A673 (cell line): ENCODE data around the gene CLMP. TPM values are rescaled to one million over a fixed set of nuclear protein-coding genes. Genes with fewer than 3 reads are reported as not detected.

Experiments
- BruUV-seq: library from RNA; stranded (reverse); fragments of 400-500 nt; replicated peaks from 2 replicates; lab custom pipeline; 2021; lab: Mats Ljungman, UMichigan
- CTCF ChIA-PET: fragments of 300-600 bp; sonication (Branson Sonifier 250); formaldehyde crosslinking; loops from one replicate; lab custom pipeline; 2022; ENCODE audit warnings: antibody characterized with exemption; lab: Charles Lee
- POLR2A ChIA-PET: fragments of 300-600 bp; sonication (Branson Sonifier 250); formaldehyde crosslinking; loops from one replicate; lab custom pipeline; 2022; ENCODE audit warnings: antibody characterized with exemption; ENCODE audit not compliant: low non-redundant PET; lab: Charles Lee
- DNase-seq: peaks from one replicate; pipeline ENCODE4 v3.0.0-alpha.2; 2015; ENCODE audit warnings: low spot score
- H3K27ac ChIP-seq: fragments of 200-600 bp; sonication (generic); 2 replicates; pipeline ENCODE4 v1.5.1; 2016; ENCODE audit warnings: mixed run types, low read depth, mild to moderate bottlenecking, mixed read lengths, antibody characterized with exemption, low read length; ENCODE audit not compliant: poor library complexity, severe bottlenecking
- H3K27me3 ChIP-seq: fragments of 200-600 bp; sonication (generic); replicated peaks from 2 replicates; pipeline ENCODE4 v1.6.1; 2017; ENCODE audit warnings: mixed run types, low read depth, mild to moderate bottlenecking, mixed read lengths, antibody characterized with exemption, low read length; ENCODE audit not compliant: insufficient read depth, poor library complexity
- H3K36me3 ChIP-seq: fragments of 200-600 bp; sonication (generic); 2 replicates; pipeline ENCODE4 v1.6.1; 2016; ENCODE audit warnings: mixed run types, mild to moderate bottlenecking, mixed read lengths, antibody characterized with exemption, low read length; ENCODE audit not compliant: insufficient read depth, poor library complexity, severe bottlenecking
- H3K4me1 ChIP-seq: fragments of 200-600 bp; sonication (generic); 2 replicates; pipeline ENCODE4 v1.6.1; 2017; ENCODE audit warnings: mixed run types, mild to moderate bottlenecking, mixed read lengths, antibody characterized with exemption, low read length; ENCODE audit not compliant: insufficient read depth, poor library complexity, severe bottlenecking
- H3K4me3 ChIP-seq: fragments of 200-600 bp; sonication (generic); 2 replicates; pipeline ENCODE4 v1.5.1; 2016; ENCODE audit warnings: low read depth, mixed run types, mild to moderate bottlenecking, mixed read lengths, low read length; ENCODE audit not compliant: poor library complexity, severe bottlenecking
- H3K9me3 ChIP-seq: fragments of 200-600 bp; sonication (generic); 2 replicates; pipeline ENCODE4 v1.6.1; 2016; ENCODE audit warnings: mixed run types, low read depth, mild to moderate bottlenecking, mixed read lengths, antibody characterized with exemption, low read length; ENCODE audit not compliant: poor library complexity, severe bottlenecking
- EZH2 ChIP-seq: fragments of 200-600 bp; sonication (generic); IDR thresholded peaks from 2 replicates; pipeline ENCODE4 v1.6.1; 2017; ENCODE audit warnings: borderline replicate concordance, low read depth, mild to moderate bottlenecking, mixed read lengths, antibody characterized with exemption, low read length; ENCODE audit not compliant: poor library complexity, severe bottlenecking
- intact Hi-C: fragments of 100-400 bp; cut with micrococcal nuclease; formaldehyde crosslinking; loops from one replicate; pipeline ENCODE4 v1.10.0; 2022; ENCODE audit not compliant: unreplicated experiment
- total RNA-seq: library from RNA; stranded (reverse); gene quantifications from 2 replicates; pipeline ENCODE4 v1.2.3, GENCODE V29; 2021
- TF ChIP-seq, protein P1 (sequence below): fragments of 300-800, 200-600 bp; sonication (generic); conservative IDR thresholded peaks from 2 replicates; pipeline ENCODE4 v1.5.1; 2017; ENCODE audit warnings: low read depth, mild to moderate bottlenecking, antibody characterized with exemption, low read length, moderate library complexity, mixed read lengths

The CLMP gene
- total RNA-seq, 1 experiment from 2014 or later: 62.6 TPM

DNA sequence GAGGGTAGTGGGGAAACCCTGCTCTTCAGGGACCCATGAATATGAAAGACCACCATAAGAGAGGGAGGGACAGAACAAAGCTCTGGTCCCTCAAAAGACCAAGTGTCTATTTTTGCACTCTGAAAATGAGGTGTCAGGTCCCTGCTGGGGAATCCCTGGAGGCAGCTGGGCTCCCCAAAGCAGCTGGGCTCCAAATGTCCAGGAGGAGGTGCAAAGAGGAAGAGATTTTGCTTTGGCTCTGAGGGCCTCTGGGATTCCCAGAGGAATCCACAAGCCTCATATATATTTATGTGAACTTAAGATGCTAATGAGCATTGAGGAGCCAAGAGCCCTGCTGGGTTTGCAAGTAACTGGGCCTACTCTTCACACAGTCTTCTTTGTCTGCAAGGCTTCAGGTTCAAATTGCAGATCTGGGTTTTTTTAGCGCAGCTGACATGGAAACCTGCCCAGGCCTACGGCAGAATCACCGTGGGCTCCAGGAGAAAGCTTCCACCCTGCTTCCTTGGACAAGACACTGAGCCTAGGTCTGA, 26.0 kb downstream of the CLMP start:
- Histone ChIP-seq H3K27ac (peak overlapping the region; percentile 65), H3K9me3 (no peaks in the 10 kb centered on the region), H3K4me1 (peaks cover 59% of the 10 kb centered on the region), H3K36me3 (no peaks in the 10 kb centered on the region), H3K27me3 (no peaks in the 10 kb centered on the region), H3K4me3 (no peak overlapping the region)
- ChIA-PET CTCF (interaction anchor here (0.6 to 0.9 kb wide), 2 partner anchors 17 to 78 kb away, joined by 3 to 4 read pairs; no protein-coding TSS in a partner anchor), POLR2A (interaction anchor here (0.5 kb wide), 2 partner anchors 32 to 56 kb away, joined by 4 read pairs; no protein-coding TSS in a partner anchor)
- no TSS peak for BruUV-seq
- intact Hi-C loops: no loop called here
- DNase-seq: peak; percentile 96
- no peak for TF ChIP-seq EZH2
- TF ChIP-seq, protein P1, sequence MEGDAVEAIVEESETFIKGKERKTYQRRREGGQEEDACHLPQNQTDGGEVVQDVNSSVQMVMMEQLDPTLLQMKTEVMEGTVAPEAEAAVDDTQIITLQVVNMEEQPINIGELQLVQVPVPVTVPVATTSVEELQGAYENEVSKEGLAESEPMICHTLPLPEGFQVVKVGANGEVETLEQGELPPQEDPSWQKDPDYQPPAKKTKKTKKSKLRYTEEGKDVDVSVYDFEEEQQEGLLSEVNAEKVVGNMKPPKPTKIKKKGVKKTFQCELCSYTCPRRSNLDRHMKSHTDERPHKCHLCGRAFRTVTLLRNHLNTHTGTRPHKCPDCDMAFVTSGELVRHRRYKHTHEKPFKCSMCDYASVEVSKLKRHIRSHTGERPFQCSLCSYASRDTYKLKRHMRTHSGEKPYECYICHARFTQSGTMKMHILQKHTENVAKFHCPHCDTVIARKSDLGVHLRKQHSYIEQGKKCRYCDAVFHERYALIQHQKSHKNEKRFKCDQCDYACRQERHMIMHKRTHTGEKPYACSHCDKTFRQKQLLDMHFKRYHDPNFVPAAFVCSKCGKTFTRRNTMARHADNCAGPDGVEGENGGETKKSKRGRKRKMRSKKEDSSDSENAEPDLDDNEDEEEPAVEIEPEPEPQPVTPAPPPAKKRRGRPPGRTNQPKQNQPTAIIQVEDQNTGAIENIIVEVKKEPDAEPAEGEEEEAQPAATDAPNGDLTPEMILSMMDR: peak; percentile 51

DNA sequence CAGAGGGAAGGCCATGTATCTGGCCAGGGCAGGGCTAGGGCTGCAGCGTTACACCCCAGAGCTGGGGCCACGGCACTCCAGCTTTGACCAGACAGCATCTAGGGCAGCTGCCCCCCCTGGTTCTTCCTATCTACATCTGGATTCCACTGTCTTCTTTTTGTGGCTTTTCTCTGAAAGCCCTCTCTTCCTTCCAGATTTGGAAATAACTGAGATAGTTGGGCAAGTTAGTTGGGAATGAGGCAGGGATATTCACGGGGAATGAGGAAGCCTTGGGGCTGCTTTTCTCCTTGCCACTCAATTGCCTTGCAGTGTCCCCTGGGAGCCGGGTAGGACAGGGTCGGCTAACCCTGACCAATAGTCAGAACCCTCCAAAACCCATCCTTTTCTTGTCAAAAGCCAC, 26.8 kb downstream of the CLMP start:
- no peak for TF ChIP-seq EZH2
- TF ChIP-seq, protein P1: no peak
- peaks cover 57% of the 10 kb centered on the region for H3K4me1 ChIP-seq
- no peak for DNase-seq
- H3K9me3 ChIP-seq: no peaks in the 10 kb centered on the region
- H3K27me3 ChIP-seq: no peaks in the 10 kb centered on the region
- ChIA-PET POLR2A (no interaction called here), CTCF (interaction anchor here (0.6 to 1.1 kb wide), 3 partner anchors 18 to 93 kb away, joined by 3 to 5 read pairs (median 4); no protein-coding TSS in a partner anchor)
- no peak overlapping the region for H3K27ac ChIP-seq
- no peaks in the 10 kb centered on the region for H3K36me3 ChIP-seq
- no peak overlapping the region for H3K4me3 ChIP-seq
- intact Hi-C loops: no loop called here
- no TSS peak for BruUV-seq

DNA sequence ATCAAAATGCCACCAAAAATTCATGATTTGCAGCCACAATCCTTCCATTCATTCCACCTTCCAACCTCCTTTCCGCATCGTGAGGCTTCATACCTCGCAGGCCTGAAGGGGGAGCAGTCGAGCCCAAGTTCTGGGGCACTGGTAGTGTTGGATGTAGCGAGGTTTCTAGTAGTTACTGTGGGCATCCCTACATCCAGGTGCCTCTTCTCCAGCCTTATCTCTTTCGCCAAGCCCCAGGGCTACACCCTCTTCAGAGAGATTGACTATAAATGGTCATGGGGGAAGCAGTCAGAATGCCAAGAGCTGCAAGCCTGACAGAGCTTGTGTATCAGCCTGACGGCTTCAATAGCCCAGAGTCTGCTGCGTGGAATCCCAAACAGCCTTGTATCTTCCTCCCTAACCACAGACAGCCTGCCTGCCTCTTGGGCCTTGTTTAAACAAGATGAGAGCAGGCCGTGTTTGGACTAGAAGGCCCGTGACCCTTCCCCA, 28.9 kb downstream of the CLMP start:
- TF ChIP-seq, protein P1: peak; percentile 96
- TF ChIP-seq EZH2: no peak
- Histone ChIP-seq H3K4me1 (peaks cover 64% of the 10 kb centered on the region), H3K9me3 (no peaks in the 10 kb centered on the region), H3K27ac (peak overlapping the region; percentile 55), H3K36me3 (no peaks in the 10 kb centered on the region), H3K27me3 (no peaks in the 10 kb centered on the region), H3K4me3 (no peak overlapping the region)
- peak; percentile 84 for DNase-seq
- intact Hi-C loops: loop anchor here (1.0 kb wide), 1 partner anchor 81 kb away; no protein-coding TSS in a partner anchor
- ChIA-PET CTCF (interaction anchor here (0.7 to 1.3 kb wide), 3 partner anchors 14 to 81 kb away, joined by 4 to 6 read pairs (median 4); no protein-coding TSS in a partner anchor), POLR2A (no interaction called here)
- BruUV-seq: no TSS peak
